ENCODE results near the gene MYEOV.

GRCh38 chr11:69298267-69299022 lies 4.5 kb downstream of the MYEOV start:
- TF ChIP-seq POLR2AphosphoS5 (IDR thresholded peaks at IDR 0.05) (peak in 2 of 3 donors; percentile 41 to 77), CTCF (IDR thresholded peaks at IDR 0.05) (peak in 1 of 5 experiments; percentile 36), EP300 (IDR thresholded peaks at IDR 0.05; ENCODE audit: low read depth) (no peak), POLR2A (IDR thresholded peaks at IDR 0.05) (peak; percentile 9)

Data from transverse colon (tissue), 4 donors.